H1 (cell line): ENCODE results near the gene KCMF1. TPM values are rescaled to one million over a fixed set of nuclear protein-coding genes. Genes with fewer than 3 reads are reported as not detected.

Source experiments
- CTCF ChIA-PET: fragments of 300-600 bp; sonication (Branson Sonifier 250); formaldehyde crosslinking; loops from one replicate; lab custom pipeline; 2021; ENCODE audit not compliant: partially characterized antibody; lab: Charles Lee
- POLR2A ChIA-PET: fragments of 300-600 bp; sonication (Branson Sonifier 250); formaldehyde crosslinking; loops from one replicate; lab custom pipeline; 2021; ENCODE audit warnings: inconsistent platforms; ENCODE audit not compliant: partially characterized antibody; lab: Charles Lee
- DNase-seq, 2 experiments: peaks; one replicate each; pipeline versions ENCODE4 v3.0.0 to v3.0.0-alpha.2; 2010 to 2022; ENCODE audit warnings: low spot score in 2 of 2, low read depth in 1 of 2, mixed read lengths in 1 of 2
- FAIRE-seq: peaks from 2 replicates; lab custom pipeline; 2011; peaks lifted over from hg19 to GRCh38; lab: Jason Lieb, UNC
- H2AFZ ChIP-seq: 2 replicates; pipeline ENCODE4 v1.8.1; 2012; ENCODE audit warnings: low read length, inconsistent platforms
- H2AK5ac ChIP-seq: 2 replicates; pipeline ENCODE4 v1.6.1; 2013; ENCODE audit warnings: low read depth, low read length
- H2BK120ac ChIP-seq: replicated peaks from 2 replicates; pipeline ENCODE3; 2013; ENCODE audit warnings: low read depth, low read length, inconsistent platforms
- H2BK12ac ChIP-seq: 2 replicates; pipeline ENCODE4 v1.6.1; 2013; ENCODE audit warnings: low read depth, low read length
- H2BK15ac ChIP-seq: 2 replicates; pipeline ENCODE4 v1.6.1; 2013; ENCODE audit warnings: low read length
- H2BK20ac ChIP-seq: 2 replicates; pipeline ENCODE4 v1.6.1; 2013; ENCODE audit warnings: low read length
- H2BK5ac ChIP-seq: 2 replicates; pipeline ENCODE4 v1.6.1; 2013; ENCODE audit warnings: low read depth, low read length
- H3K14ac ChIP-seq: 2 replicates; pipeline ENCODE4 v1.6.1; 2013; ENCODE audit warnings: inconsistent platforms; ENCODE audit not compliant: insufficient read length
- H3K18ac ChIP-seq: 2 replicates; pipeline ENCODE4 v1.6.1; 2013; ENCODE audit warnings: low read length; ENCODE audit errors: extremely low read depth
- H3K23ac ChIP-seq: 2 replicates; pipeline ENCODE4 v1.6.1; 2013; ENCODE audit warnings: inconsistent platforms; ENCODE audit not compliant: insufficient read length
- H3K23me2 ChIP-seq: 2 replicates; pipeline ENCODE4 v1.6.1; 2013; ENCODE audit warnings: low read depth, low read length
- H3K27ac ChIP-seq: 2 replicates; pipeline ENCODE4 v1.6.1; 2011; ENCODE audit warnings: low read depth, low read length, inconsistent platforms
- H3K27me3 ChIP-seq, 4 experiments: replicated peaks in 1 of 4; 1 replicate in 1 of 4; 2 replicates in 3 of 4; pipeline versions ENCODE4 v1.6.1 to v1.8.1; 2011 to 2013; ENCODE audit warnings: low read length in 3 of 4, mild to moderate bottlenecking in 3 of 4, inconsistent platforms in 2 of 4, mixed read lengths in 2 of 4, moderate library complexity in 1 of 4; ENCODE audit not compliant: control insufficient read depth in 3 of 4, insufficient read depth in 3 of 4; ENCODE audit errors: extremely low read depth in 1 of 4
- H3K36me3 ChIP-seq, 4 experiments: 2 replicates each; pipeline versions ENCODE4 v1.6.1 to v1.8.1; 2011 to 2013; ENCODE audit warnings: mild to moderate bottlenecking in 4 of 4, low read length in 3 of 4, moderate library complexity in 2 of 4, control low read depth in 1 of 4, inconsistent platforms in 1 of 4; ENCODE audit not compliant: insufficient read depth in 4 of 4, control insufficient read depth in 2 of 4
- H3K4ac ChIP-seq: replicated peaks from 2 replicates; pipeline ENCODE3; 2013; ENCODE audit warnings: low read length, low read depth, mixed read lengths, inconsistent platforms; ENCODE audit not compliant: insufficient read length
- H3K4me1 ChIP-seq, 4 experiments: replicated peaks in 1 of 4; 1 replicate in 1 of 4; 2 replicates in 3 of 4; pipeline versions ENCODE4 v1.6.1 to v1.8.1; 2011 to 2013; ENCODE audit warnings: low read length in 3 of 4, inconsistent platforms in 2 of 4, mixed read lengths in 1 of 4; ENCODE audit not compliant: insufficient read depth in 4 of 4, control insufficient read depth in 3 of 4
- H3K4me2 ChIP-seq, 2 experiments: 2 replicates each; pipeline versions ENCODE4 v1.6.1 to v1.8.1; 2011 to 2013; ENCODE audit warnings: low read depth in 2 of 2, low read length in 2 of 2, control low read depth in 1 of 2, inconsistent platforms in 1 of 2, mild to moderate bottlenecking in 1 of 2; ENCODE audit not compliant: insufficient read depth in 1 of 2
- H3K4me3 ChIP-seq, 4 experiments: fragments of 200-600, 300-600 bp in 1 of 4; sonication (generic), shearing (Covaris generic), sonication (Bioruptor Twin) in 1 of 4; 2 replicates each; pipeline versions ENCODE4 v1.5.1 to v1.8.1; 2011 to 2016; ENCODE audit warnings: low read length in 4 of 4, low read depth in 3 of 4, control low read depth in 2 of 4, inconsistent platforms in 2 of 4, mild to moderate bottlenecking in 2 of 4, mixed read lengths in 1 of 4, moderate library complexity in 1 of 4; ENCODE audit not compliant: insufficient read depth in 2 of 4; ENCODE audit errors: extremely low read depth in 1 of 4
- H3K56ac ChIP-seq: replicated peaks from 2 replicates; pipeline ENCODE3; 2013; ENCODE audit warnings: low read depth, mild to moderate bottlenecking, mixed read lengths, low read length, inconsistent platforms; ENCODE audit not compliant: insufficient read length
- H3K79me1 ChIP-seq: 2 replicates; pipeline ENCODE4 v1.6.1; 2013; ENCODE audit warnings: low read depth, low read length, control low read depth
- H3K79me2 ChIP-seq, 2 experiments: 2 replicates each; pipeline versions ENCODE4 v1.6.1 to v1.8.1; 2012 to 2013; ENCODE audit warnings: low read length in 2 of 2, mild to moderate bottlenecking in 2 of 2, inconsistent platforms in 1 of 2; ENCODE audit not compliant: insufficient read depth in 2 of 2, control insufficient read depth in 1 of 2
- H3K9ac ChIP-seq, 4 experiments: replicated peaks in 1 of 4; 1 replicate in 1 of 4; 2 replicates in 3 of 4; pipeline versions ENCODE4 v1.6.1 to v1.8.1; 2011 to 2013; ENCODE audit warnings: low read depth in 3 of 4, low read length in 3 of 4, control low read depth in 2 of 4, mild to moderate bottlenecking in 2 of 4, moderate library complexity in 2 of 4, inconsistent platforms in 1 of 4; ENCODE audit errors: extremely low read depth in 1 of 4
- H3K9me3 ChIP-seq, 2 experiments: 2 replicates each; pipeline versions ENCODE4 v1.6.1 to v1.8.1; 2012 to 2013; ENCODE audit warnings: mild to moderate bottlenecking in 2 of 2, moderate library complexity in 2 of 2, control low read depth in 1 of 2, inconsistent platforms in 1 of 2, low read depth in 1 of 2, low read length in 1 of 2, mixed read lengths in 1 of 2; ENCODE audit not compliant: insufficient read depth in 2 of 2
- H4K20me1 ChIP-seq, 2 experiments: replicated peaks in 1 of 2; 2 replicates each; pipeline versions ENCODE3 to v1.8.1; 2011 to 2013; ENCODE audit warnings: inconsistent platforms in 2 of 2, low read length in 2 of 2, mild to moderate bottlenecking in 1 of 2; ENCODE audit not compliant: insufficient read depth in 2 of 2, control insufficient read depth in 1 of 2
- H4K5ac ChIP-seq: 2 replicates; pipeline ENCODE4 v1.6.1; 2013; ENCODE audit warnings: low read length, low read depth, mixed read lengths, inconsistent platforms; ENCODE audit not compliant: insufficient read length
- H4K8ac ChIP-seq: 2 replicates; pipeline ENCODE4 v1.8.0; 2013; ENCODE audit warnings: mild to moderate bottlenecking, moderate library complexity, low read length, inconsistent platforms; ENCODE audit not compliant: insufficient read depth; ENCODE audit errors: extremely low read depth
- H4K91ac ChIP-seq: replicated peaks from 2 replicates; pipeline ENCODE3; 2013; ENCODE audit warnings: low read length, mixed read lengths, inconsistent platforms; ENCODE audit not compliant: insufficient read length
- CHD2 ChIP-seq: IDR thresholded peaks from 2 replicates; pipeline ENCODE4 v1.6.1; 2012; ENCODE audit warnings: low read length, improper control_type of control experiment
- SP1 ChIP-seq: IDR thresholded peaks from 2 replicates; pipeline ENCODE4 v1.6.1; 2011; ENCODE audit warnings: low read depth, low read length
- USF2 ChIP-seq: IDR thresholded peaks from 2 replicates; pipeline ENCODE4 v1.6.1; 2011; ENCODE audit warnings: low read length, improper control_type of control experiment
- WGBS, 2 experiments: shearing (Covaris generic) in 1 of 2; methylation state at CpG; one replicate each; pipeline versions ENCODE4 v1.1.6 to v1.1.7; 2013 to 2015; ENCODE audit warnings: low lambda C conversion rate in 2 of 2, mixed read lengths in 2 of 2, inconsistent platforms in 1 of 2, low coverage in 1 of 2, missing lambda C conversion rate in 1 of 2; ENCODE audit not compliant: insufficient replicate concordance in 2 of 2, insufficient coverage in 1 of 2, insufficient read length in 1 of 2; ENCODE audit errors: extremely low coverage in 1 of 2, missing lambda C conversion rate in 1 of 2; 5-methylcytosine and 5-hydroxymethylcytosine counted together
- polyA plus RNA-seq, 7 experiments: library from polyadenylated mRNA; depleted of rRNA in 3 of 7; stranded (reverse) in 5 of 7; unstranded in 2 of 7; fragments of >200 nt in 5 of 7; fragments of 200-250 nt in 2 of 7; gene quantifications; 1 replicate in 5 of 7; 2 replicates in 1 of 7; 4 replicates in 1 of 7; pipeline versions ENCODE4 v1.2.1 to v1.2.3, GENCODE V29; 2011 to 2013; ENCODE audit warnings: missing spikeins in 2 of 7, mixed read lengths in 2 of 7
- total RNA-seq: library from RNA; stranded (reverse); fragmentation: NEBNext Ultra II Directional; extraction: Animal tissue kit (Norgen Biotek cat#: 25700); gene quantifications from 2 replicates; pipeline ENCODE4 v1.2.1, GENCODE V29; 2021

Gene KCMF1
- total and polyA plus RNA-seq, 2 of the 8 experiments (the other 6 are each of a cell fraction or from before 2014, with no cell fraction given), result 86.9 to 149 TPM

DNA sequence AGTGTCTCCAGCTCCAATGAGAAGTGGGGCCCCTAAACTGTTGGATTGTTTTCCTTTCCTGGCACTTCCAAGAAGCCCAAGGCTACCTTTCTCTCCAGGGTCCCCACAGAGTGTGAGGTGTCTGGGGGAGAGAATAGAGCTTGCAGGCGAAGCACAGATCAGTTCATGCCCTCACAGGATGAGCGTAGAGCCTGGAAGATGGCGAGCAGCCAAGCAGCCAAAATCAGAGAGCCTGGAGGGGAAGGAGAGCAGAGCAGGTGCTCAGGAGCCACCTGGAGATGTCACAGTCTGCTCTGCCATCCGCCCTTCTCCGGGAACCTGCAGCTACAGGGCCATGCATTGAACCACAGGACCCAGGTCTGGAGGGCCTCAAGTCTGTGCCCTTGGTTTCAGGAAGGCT is 107.6 kb downstream of the KCMF1 start:
- H4K8ac ChIP-seq, result no peak overlapping the region
- no peaks in the 10 kb centered on the region for H3K79me2 ChIP-seq
- H2AFZ ChIP-seq, result no peak overlapping the region
- no peak overlapping the region for H2BK120ac ChIP-seq
- H3K79me1 ChIP-seq, result no peaks in the 10 kb centered on the region
- no peaks in the 10 kb centered on the region for H3K36me3 ChIP-seq
- ChIA-PET POLR2A (interaction anchor here (0.9 to 1.8 kb wide), 2 partner anchors 12 to 527 kb away, joined by 3 to 7 read pairs; no protein-coding TSS in a partner anchor), CTCF (interaction anchor here (0.6 to 3.6 kb wide), 8 partner anchors 9 to 221 kb away, joined by 3 to 35 read pairs (median 4); no protein-coding TSS in a partner anchor)
- H3K23me2 ChIP-seq, result no peaks in the 10 kb centered on the region
- H3K18ac ChIP-seq, result no peak overlapping the region
- no peak overlapping the region for H2BK5ac ChIP-seq
- no peak overlapping the region for H3K4me2 ChIP-seq
- H4K20me1 ChIP-seq, result no peaks in the 10 kb centered on the region
- no peak overlapping the region for H3K9ac ChIP-seq
- no peaks in the 10 kb centered on the region; a peak in 2 of 7 replicates for H3K27me3 ChIP-seq
- no peak overlapping the region for H2BK15ac ChIP-seq
- H2BK20ac ChIP-seq, result no peak overlapping the region
- H3K9me3 ChIP-seq, result peaks cover 6 to 8% of the 10 kb centered on the region in 2 experiments; a peak in 3 of 4 replicates
- H3K23ac ChIP-seq, result no peak overlapping the region
- 87% methylated on average over 5 of the region's 5 CpGs; no CpG with 5 or more reads in 1 of the 2 experiments for WGBS, 2 experiments
- H3K27ac ChIP-seq, result no peak overlapping the region
- no peak overlapping the region for H2BK12ac ChIP-seq
- no peak overlapping the region for H3K4ac ChIP-seq
- H2AK5ac ChIP-seq, result no peak overlapping the region
- DNase-seq (no peak), FAIRE-seq (no peak)
- H3K14ac ChIP-seq, result no peak overlapping the region
- H3K56ac ChIP-seq, result no peak overlapping the region
- H4K91ac ChIP-seq, result no peak overlapping the region
- no peak overlapping the region for H3K4me3 ChIP-seq
- TF ChIP-seq CHD2 (no peak), USF2 (no peak), SP1 (no peak)
- no peak overlapping the region for H4K5ac ChIP-seq
- no peaks in the 10 kb centered on the region; a peak in 1 of 7 replicates for H3K4me1 ChIP-seq
